Stomach (tissue), 4 donors: ENCODE results near the gene RGS3.

Experiments used
- EP300 ChIP-seq: sonication (generic); formaldehyde crosslinking; IDR thresholded peaks from one replicate; pipeline ENCODE4 v1.6.1; 2017; ENCODE audit warnings: antibody characterized with exemption
- POLR2A ChIP-seq, 4 donors: fragments of 450-650 bp; IDR thresholded peaks; one replicate each; pipeline ENCODE4 v1.6.1; 2016; ENCODE audit warnings: antibody characterized with exemption in 4 of 4, control low read depth in 2 of 4, mild to moderate bottlenecking in 1 of 4, moderate library complexity in 1 of 4
- POLR2AphosphoS5 ChIP-seq, 3 donors: sonication (generic); formaldehyde crosslinking; IDR thresholded peaks; one replicate each; pipeline ENCODE4 v1.6.1; 2016; ENCODE audit warnings: antibody characterized with exemption in 3 of 3
- TF ChIP-seq, protein P1 (sequence below), 7 experiments: fragments of 450-650 bp in 4 of 7; fragments of 200-600 bp in 3 of 7; sonication (generic) in 3 of 7; IDR thresholded peaks; one replicate each; pipeline ENCODE4 v1.5.1; 2016 to 2019; ENCODE audit warnings: antibody characterized with exemption in 7 of 7, control low read depth in 2 of 7, mild to moderate bottlenecking in 1 of 7

DNA sequence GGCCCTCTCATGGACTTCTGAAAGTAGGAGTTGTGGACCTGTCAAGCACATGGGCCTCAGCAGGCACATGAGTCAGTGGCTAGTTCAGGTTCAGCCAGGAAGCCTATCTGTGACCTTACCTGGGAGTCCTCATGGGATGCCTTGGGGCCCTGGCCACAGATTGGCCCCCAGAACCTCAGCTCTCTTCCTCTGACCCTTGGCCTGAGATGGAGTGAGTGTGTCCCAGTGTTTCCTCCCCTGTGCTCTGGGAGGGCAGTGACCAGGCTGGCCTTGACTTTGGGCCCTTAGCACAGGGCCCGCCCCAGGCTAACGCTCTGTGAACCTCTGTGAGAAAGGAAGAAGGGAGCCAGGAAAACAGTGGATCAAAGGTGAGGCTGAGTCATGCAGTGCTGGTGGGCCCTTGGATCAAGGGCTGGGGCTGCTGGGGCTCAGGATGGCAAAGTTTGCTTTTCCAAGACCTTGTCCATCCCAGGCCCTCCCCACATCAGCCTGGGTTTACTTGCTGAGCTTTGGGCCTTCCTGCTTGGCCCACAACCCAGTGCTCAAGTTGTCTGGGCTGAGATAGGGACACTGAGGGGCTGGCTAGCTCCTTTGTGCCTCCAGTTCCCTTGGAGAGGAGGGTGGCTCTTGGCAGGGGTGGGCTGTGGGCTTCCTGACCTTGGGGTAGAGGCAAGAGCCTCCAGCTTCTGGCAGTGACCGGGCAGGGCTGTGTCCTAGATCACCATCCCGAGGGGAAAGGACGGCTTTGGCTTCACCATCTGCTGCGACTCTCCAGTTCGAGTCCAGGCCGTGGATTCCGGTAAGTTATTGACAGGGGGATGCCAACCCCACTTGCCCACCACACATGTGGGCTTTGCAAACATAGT, 41.4 kb downstream of the RGS3 start:
- TF ChIP-seq, protein P1, sequence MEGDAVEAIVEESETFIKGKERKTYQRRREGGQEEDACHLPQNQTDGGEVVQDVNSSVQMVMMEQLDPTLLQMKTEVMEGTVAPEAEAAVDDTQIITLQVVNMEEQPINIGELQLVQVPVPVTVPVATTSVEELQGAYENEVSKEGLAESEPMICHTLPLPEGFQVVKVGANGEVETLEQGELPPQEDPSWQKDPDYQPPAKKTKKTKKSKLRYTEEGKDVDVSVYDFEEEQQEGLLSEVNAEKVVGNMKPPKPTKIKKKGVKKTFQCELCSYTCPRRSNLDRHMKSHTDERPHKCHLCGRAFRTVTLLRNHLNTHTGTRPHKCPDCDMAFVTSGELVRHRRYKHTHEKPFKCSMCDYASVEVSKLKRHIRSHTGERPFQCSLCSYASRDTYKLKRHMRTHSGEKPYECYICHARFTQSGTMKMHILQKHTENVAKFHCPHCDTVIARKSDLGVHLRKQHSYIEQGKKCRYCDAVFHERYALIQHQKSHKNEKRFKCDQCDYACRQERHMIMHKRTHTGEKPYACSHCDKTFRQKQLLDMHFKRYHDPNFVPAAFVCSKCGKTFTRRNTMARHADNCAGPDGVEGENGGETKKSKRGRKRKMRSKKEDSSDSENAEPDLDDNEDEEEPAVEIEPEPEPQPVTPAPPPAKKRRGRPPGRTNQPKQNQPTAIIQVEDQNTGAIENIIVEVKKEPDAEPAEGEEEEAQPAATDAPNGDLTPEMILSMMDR (IDR thresholded peaks at IDR 0.05), result no peak
- no peak for TF ChIP-seq POLR2AphosphoS5 (IDR thresholded peaks at IDR 0.05)
- TF ChIP-seq EP300, result no peak
- TF ChIP-seq POLR2A (IDR thresholded peaks at IDR 0.05), result no peak
